Heart left ventricle (tissue), 13 donors: Measurements from ENCODE around the gene METTL24.

Source experiments
- CTCF ChIP-seq, 12 donors: fragments of 200-600 bp; sonication (generic) in 4 of 12; IDR thresholded peaks; one replicate each; pipeline versions ENCODE4 v1.5.0 to v1.8.0; 2018 to 2022; ENCODE audit warnings: antibody characterized with exemption in 12 of 12, mild to moderate bottlenecking in 5 of 12
- POLR2A ChIP-seq, 2 donors: fragments of 450-650 bp; IDR thresholded peaks; one replicate each; pipeline ENCODE4 v1.6.1; 2017; ENCODE audit warnings: antibody characterized with exemption in 2 of 2, mild to moderate bottlenecking in 2 of 2, moderate library complexity in 2 of 2
- donor health status: ischemic (EF 13 %, LVEDD 7.1; RV severe dilation, severe dysfunction).
- donor health status: DM: no; HTN: yes; CAD: no.
- donor health status: DM: no; HTN: no; CAD: no.
- donor health status: ischemic (EF 25% LVEDD 6.9; RV normal size, moderate dysfunction).
- donor health status: ischemic (EF 25% LVEDD 5.7; RV mildly dilated, moderate dysfunction).
- donor health status: ischemic (EF 35%, LVEDD 5.7; RV mildly dilated, moderate dysfunction).
- donor health status: nonischemic (EF 11% LVEDD 7.7; RV severe dilation, severe dysfunction).
- donor health status: DM: yes; HTN: yes; CAD: no.
- donor health status: PGD.
- donor health status: ischemic (EF 29% LVEDD 5.4; RV normal size, mild dysfunction).
- donor health status: nonischemic (EF 23%, LVEDD 6.1; RV moderate dilation, normal function).

- TF ChIP-seq CTCF (IDR thresholded peaks at IDR 0.05) = no peak
- TF ChIP-seq POLR2A (IDR thresholded peaks at IDR 0.05) = no peak
Measured at GRCh38 chr6:110357298-110357663, 868 bp downstream of the METTL24 start.
